Fibroblast of villous mesenchyme (primary cell): Measurements from ENCODE around the gene CPT1C. TPM values are rescaled to one million over a fixed set of nuclear protein-coding genes. Genes with fewer than 3 reads are reported as not detected.

Experiments used
- DNase-seq: peaks from one replicate; pipeline ENCODE4 v3.0.0-alpha.2; 2010; ENCODE audit warnings: low read depth
- H3K4me3 ChIP-seq: 2 replicates; pipeline ENCODE4 v1.5.1; 2011; ENCODE audit warnings: low read depth, mild to moderate bottlenecking, low read length
- CTCF ChIP-seq: IDR thresholded peaks from 2 replicates; pipeline ENCODE4 v1.5.1; 2012; ENCODE audit warnings: low read depth, mild to moderate bottlenecking, low read length; ENCODE audit not compliant: insufficient read depth
- total RNA-seq: library from RNA; depleted of rRNA; stranded (reverse); fragments of >200 nt; gene quantifications from 2 replicates; pipeline ENCODE4 v1.2.3, GENCODE V29; 2012

CPT1C gene
- total RNA-seq, 1 donor: 32.0 TPM

- no peak overlapping the region for H3K4me3 ChIP-seq
- DNase-seq: no peak
- no peak for TF ChIP-seq CTCF
These were observed 49.0 kb downstream of the CPT1C start for GRCh38 chr19:49739933-49740332.

DNA sequence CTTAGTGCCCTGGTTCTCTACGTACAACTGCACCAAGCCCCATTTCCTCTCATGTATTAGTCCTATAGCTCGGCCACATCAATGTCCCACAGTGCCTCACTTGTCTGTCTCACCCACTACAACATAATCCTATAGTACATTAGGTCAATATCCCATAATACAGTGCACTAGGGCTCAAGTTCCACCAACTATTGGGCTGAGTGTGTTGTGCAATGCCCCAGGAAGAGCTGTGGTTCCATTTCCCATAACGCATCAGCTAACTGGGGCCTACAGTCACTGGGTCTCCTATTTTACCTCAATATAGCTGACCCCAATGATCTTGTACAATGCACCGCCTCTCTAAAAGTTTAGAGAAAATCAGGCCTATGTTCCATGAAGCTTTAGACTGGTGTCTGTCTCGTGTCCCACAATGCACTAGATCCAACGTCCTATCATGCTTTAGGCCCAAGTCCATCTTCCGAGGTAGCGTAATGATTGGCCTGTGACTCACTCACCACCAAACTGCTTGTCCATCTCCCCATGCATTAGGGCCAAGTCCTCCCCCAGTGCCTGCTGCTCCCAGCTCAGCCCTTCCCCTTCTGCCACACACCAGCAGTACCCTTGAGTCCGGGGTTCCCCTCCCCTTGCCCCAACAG lies 50.4 kb downstream of the CPT1C start:
- DNase-seq: no peak
- H3K4me3 ChIP-seq: no peak overlapping the region
- no peak for TF ChIP-seq CTCF

- DNase-seq: no peak
- H3K4me3 ChIP-seq: no peak overlapping the region
- TF ChIP-seq CTCF: no peak
These were observed 54.0 kb downstream of the CPT1C start for GRCh38 chr19:49744946-49745381.

GRCh38 chr19:49746206-49746958 lies 55.5 kb downstream of the CPT1C start:
- DNase-seq: peak; percentile 69
- no peak for TF ChIP-seq CTCF
- H3K4me3 ChIP-seq: no peak overlapping the region

- peak; percentile 28 for DNase-seq
- H3K4me3 ChIP-seq: no peak overlapping the region
- no peak for TF ChIP-seq CTCF
These were observed 58.3 kb downstream of the CPT1C start for GRCh38 chr19:49749055-49749716.

DNA sequence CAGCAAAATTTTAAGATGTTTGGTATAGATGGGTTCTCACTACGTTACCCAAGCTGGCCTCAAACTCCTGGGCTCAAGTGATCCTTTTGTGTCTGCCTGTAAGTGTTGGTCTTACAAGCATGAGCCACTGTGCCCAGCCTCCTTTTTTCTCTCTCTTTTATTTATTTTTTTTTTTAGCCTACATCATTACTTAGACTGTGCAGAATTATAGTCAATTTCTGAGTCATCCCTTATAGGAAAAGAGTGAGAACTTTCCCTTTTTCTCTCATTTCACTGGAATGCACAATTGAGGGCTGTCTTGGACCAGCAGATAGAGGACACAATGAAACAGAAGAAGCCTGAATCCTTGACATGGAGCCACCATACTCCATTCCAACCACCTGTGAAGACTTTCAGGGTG lies 58.9 kb downstream of the CPT1C start:
- no peak for TF ChIP-seq CTCF
- no peak for DNase-seq
- no peak overlapping the region for H3K4me3 ChIP-seq
